GM19324 (cell line): ENCODE measurements around the gene POU2F1.

Source experiments
- ATAC-seq: cut with Tn5 transposase; IDR thresholded peaks from one replicate; pipeline ENCODE4 v1.9.1; 2021; ENCODE audit warnings: mild to moderate bottlenecking, moderate library complexity; ENCODE audit not compliant: unreplicated experiment, low FRiP score

POU2F1 gene

DNA sequence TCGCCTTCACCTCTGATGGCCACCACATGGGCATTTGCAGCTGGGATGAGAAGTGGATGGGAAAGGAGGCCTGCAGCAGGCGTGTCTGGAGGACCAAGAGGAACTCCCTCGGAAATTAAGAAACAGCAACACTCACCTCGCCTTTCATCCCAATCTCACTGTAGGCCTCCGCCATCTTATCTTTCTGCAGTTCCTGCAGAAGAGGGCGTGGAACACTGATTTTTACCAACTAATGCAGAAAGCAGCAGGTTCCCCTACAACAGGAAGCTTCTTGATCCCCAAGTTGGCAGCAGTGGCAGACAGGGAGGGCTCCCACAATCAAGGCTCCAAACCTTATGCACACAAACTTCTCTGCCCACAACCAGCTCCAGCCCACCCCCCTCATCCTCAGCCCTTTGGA lies 213.2 kb downstream of the POU2F1 start:
- no peak for ATAC-seq

- ATAC-seq = no peak
These were observed 213.6 kb downstream of the POU2F1 start for GRCh38 chr1:167434306-167434705.

DNA sequence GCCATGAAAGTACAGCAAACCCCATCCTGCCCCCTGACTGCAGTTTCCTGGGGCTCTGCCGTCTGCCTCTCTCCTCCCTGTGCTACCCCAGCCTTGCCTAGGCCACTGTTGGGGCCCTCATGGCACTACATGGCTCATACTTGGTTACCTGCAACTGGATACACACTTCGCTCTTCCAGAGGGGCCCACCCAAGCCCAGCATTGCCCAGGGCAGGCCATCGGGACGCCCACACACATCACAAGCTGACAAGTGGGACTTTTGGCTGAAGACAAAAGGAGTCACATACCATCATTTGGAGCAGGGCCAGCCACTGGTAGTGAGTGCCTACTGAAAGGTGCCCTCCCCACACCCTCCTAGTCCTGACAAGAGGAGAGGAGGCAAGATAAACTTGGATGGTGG lies 214.8 kb downstream of the POU2F1 start:
- ATAC-seq = no peak

DNA sequence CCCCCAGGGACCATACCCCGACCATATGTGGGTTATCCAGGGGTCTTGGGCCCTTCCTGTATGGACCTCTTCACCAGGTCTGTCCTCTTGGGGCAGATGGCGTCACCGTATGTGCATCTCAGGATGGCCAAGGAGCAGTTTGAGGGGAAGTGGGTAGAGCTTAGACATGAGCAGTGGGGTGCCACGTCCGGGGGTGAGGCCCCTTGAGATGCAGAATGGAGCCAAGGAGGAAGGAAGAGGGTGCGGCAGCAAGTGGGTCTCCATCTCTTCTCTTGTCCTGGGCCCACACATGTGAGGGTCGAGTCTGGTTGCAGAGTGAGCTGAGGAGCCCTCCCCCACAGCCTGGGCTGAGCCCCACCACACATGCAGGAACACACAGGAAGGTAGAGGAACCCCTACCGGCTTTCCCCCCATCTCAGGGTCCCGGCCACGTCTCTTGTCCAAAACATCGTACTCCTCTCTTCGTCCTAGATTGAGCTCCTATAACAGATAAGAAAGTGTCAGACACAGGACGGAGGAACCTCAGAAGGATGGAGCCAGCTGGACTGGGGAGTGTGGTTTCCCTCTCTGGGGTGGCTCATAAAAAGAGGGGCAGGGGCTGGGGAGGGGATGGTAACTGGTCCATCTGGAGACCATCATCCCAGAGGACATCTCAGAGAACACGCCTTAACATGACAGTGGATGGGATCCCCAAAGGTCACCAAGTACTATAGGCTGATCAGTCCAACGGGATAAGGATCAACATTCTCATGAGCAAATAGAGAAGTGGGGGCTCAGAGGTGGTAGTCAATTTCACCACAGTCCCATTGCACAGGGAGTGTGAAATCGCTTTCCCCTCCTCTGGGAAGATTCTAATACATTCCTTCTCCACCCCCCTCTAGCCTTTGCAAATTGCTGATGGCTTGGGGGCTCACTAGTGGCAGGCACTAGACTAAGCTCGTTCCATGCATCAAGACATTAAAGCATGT lies 217.8 kb downstream of the POU2F1 start:
- ATAC-seq = no peak

- ATAC-seq = no peak
These were observed 218.8 kb downstream of the POU2F1 start for GRCh38 chr1:167439301-167439988.

- no peak for ATAC-seq
These were observed 219.7 kb downstream of the POU2F1 start for GRCh38 chr1:167440345-167440744.

DNA sequence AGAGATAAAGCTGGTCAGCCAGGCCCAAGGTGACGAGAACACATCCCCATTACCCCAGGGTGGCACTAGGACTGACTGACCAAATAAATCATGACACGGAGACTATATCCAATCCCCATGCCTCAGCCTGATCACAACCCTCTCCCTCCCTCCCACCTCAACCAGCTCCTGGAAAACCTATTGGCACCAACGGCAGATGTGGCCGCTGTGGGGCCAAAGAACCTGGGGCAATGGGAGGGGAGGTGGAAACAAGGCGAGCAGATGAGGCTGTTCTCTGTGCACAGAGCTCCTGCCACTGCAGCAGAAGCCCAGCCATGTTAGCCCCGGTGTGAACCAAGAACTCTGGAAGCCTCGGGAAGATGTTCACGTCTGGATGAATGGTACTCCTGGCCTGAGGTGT lies 220.1 kb downstream of the POU2F1 start:
- no peak for ATAC-seq

DNA sequence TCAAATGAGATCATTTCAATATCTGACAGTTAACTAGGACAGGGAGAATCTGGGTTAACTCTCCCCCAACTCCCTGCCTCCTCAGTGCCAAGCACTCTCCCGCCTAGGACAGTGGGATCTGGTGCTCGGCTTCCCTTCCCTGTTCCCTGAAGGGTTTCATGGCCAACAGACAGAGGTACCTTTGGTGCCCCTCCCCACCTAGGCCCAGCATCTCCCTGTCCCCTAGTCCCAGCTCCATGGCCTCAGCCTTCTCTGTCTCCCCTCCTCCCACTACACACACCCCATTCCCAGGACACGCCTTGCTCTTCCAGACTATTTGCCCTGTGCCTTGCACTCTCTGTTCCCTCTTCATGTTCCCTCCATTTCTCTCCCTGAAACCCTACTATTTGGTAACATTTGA lies 220.5 kb downstream of the POU2F1 start:
- ATAC-seq = no peak

GRCh38 chr1:167442142-167442848 lies 221.6 kb downstream of the POU2F1 start:
- ATAC-seq = peak; percentile 67

- no peak for ATAC-seq
These were observed 222.3 kb downstream of the POU2F1 start for GRCh38 chr1:167442854-167443565.

DNA sequence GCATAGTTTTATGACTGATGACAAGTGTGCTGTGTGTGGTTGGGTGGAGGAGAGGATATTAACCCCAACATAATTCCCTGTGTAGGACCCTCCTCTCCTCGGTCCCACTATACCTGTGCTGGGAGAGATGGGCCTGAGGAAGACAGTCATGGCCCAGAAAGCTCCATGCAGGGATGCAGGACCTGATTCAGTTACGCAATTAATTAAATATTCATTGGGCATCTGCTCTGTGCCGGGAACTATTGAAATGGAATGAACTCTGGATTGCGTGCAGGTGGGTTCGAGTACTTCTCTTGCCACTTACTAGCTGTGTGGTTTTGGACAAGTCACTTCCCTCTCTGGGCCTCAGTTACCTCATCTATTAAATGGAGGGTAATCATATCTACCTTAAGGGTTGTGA lies 223.1 kb downstream of the POU2F1 start:
- ATAC-seq = no peak

DNA sequence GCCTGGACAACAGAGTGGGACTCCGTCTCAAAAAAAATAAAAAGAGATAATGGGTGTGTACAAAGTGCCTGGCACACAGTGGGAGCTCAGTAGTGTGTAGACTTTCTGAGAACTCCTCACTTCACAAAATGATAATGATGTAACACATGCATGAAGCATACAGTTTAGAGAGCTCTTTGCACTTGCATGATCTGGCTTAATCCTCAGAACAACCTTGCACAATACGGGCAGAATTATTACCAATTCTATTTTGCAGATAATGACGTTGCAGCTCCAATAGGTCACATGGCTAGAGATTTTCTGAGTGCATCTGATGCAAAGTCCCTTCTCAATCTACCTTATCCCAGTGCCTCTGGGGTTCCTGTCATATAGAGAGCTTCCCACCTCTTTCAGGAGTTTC lies 226.3 kb downstream of the POU2F1 start:
- no peak for ATAC-seq

DNA sequence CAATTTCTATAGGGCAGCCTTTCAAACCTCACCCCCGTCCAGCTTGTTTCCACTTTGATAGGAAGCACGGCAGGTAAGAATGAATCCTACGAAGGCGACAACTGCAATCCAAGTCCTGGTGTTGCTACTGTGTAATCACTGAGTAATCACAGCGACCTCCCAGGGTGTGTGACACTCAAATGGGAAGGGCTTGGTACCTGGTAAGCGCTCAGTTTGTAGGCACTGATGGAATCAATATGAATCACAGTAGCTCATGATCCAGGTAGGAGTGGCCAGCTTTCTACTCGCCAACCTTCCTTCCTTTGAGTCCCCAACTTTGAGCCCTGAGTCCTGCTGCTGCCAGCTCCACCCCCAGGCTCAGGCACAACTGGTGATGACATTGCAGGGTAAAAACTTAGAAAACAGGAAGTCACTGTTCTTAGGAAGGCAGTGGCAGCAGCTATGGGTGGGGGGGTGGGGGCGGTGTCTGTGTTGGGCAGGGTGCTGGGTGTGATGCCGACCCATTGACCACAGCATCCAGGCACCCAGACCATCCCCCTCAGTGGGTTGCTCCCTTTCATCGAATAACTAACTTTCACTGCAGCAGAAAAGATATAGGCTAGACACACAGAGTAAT lies 226.9 kb downstream of the POU2F1 start:
- ATAC-seq = no peak

- ATAC-seq = no peak
These were observed 230.2 kb downstream of the POU2F1 start for GRCh38 chr1:167450843-167451242.

GRCh38 chr1:167452483-167452882 lies 231.8 kb downstream of the POU2F1 start:
- ATAC-seq = no peak

DNA sequence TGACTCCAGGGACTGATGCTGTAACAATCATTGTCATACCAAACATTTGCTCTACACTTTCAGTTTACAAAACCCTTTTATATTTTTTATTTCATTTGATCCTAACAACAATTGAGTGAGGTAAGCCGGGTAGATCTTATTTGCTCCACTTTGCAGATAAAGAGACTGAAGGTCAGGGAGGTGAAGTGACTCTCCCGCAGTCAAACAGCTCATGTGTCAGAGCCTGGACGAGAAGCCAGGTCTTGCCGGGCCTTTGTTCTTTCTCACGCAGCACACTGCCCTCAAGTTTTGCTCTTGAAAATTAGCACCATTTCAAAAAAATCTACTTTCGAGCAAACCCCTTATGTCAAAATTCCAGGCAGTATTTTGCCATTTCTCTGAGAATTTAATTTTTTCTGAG lies 232.4 kb downstream of the POU2F1 start:
- ATAC-seq = no peak

- peak; percentile 2 for ATAC-seq
These were observed 233.7 kb downstream of the POU2F1 start for GRCh38 chr1:167454304-167454893.

DNA sequence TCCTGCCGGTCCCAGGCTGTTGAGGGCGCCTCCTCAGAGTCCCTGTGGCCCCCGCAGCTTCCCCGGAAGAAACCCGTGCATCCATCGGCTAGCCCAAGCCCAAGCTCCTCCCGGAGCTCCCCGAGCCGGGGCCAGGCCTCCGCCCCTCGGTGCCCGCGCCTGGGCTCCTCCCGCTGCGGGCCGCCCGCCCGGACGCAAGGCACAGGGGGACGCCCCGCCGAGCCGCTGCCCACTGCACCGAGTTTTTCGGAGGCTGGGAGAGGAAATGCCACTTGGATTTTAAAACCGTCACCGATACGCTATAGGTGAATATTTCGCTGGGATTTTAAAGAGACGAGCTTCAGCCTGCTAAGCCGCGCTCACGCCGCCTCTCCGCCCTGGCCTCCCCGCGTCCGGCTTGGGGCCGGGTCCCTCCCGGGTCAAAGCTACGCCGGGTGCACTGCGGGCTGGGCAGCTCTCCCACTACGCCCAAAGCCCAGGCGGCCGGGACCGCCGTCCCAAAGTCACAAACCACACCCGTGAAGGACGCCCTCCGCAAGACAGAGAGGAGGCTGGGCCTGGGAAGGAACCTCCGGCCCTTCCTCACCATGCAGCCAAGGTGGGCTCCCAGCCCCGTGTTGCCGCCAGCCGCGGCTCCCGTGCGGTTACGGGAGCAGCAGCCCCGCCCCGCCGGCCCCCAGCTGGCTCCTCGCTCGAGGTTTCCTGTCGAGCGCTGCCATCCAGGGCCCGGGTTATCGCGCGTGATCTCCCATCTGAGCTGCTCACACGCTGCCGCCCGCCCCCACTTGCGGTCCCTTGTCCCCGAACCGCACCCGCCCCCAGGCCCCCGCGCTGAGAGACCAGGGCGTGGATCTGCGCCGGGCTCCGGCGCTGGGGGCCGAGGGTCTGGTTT lies 234.5 kb downstream of the POU2F1 start:
- peak; percentile 49 for ATAC-seq
